B cell (primary cell): ENCODE measurements around the gene FSCN2. TPM values are rescaled to one million over a fixed set of nuclear protein-coding genes. Genes with fewer than 3 reads are reported as not detected.

Experiments used
- ATAC-seq: fragments of 200-7000 bp; cut with Tn5 transposase; one replicate; pipeline ENCODE4 v1.10.0; 2021; ENCODE audit warnings: low read depth, mild to moderate bottlenecking, moderate number of reproducible peaks, moderate library complexity
- CTCF ChIA-PET: fragments of 350-600 bp; sonication (Branson Sonifier 250); formaldehyde crosslinking; loops from one replicate; lab custom pipeline; 2021; ENCODE audit warnings: antibody characterized with exemption, inconsistent platforms; lab: Charles Lee
- POLR2A ChIA-PET: fragments of 350-600 bp; sonication (Branson Sonifier 250); formaldehyde crosslinking; loops from one replicate; lab custom pipeline; 2021; ENCODE audit warnings: antibody characterized with exemption; lab: Charles Lee
- DNase-seq: peaks from one replicate; pipeline ENCODE4 v3.0.0; 2013
- H2AFZ ChIP-seq: 2 replicates; pipeline ENCODE4 v1.6.1; 2012; ENCODE audit warnings: mild to moderate bottlenecking, low read depth, low read length; ENCODE audit not compliant: insufficient read depth, poor library complexity, severe bottlenecking
- H3K27ac ChIP-seq, 2 donors: 1 replicate in 1 of 2; 2 replicates in 1 of 2; pipeline ENCODE4 v1.5.1; 2012 to 2013; ENCODE audit warnings: low read length in 2 of 2, mild to moderate bottlenecking in 2 of 2, moderate library complexity in 1 of 2
- H3K27me3 ChIP-seq, 4 experiments: fragments of 200-600 bp in 1 of 4; sonication (generic) in 1 of 4; replicated peaks in 1 of 4; 1 replicate in 2 of 4; 2 replicates in 2 of 4; pipeline versions ENCODE4 v1.6.1 to v1.7.0; 2013 to 2016; ENCODE audit warnings: low read length in 3 of 4, mild to moderate bottlenecking in 2 of 4, mixed read lengths in 1 of 4, moderate library complexity in 1 of 4; ENCODE audit not compliant: insufficient read depth in 4 of 4, control insufficient read depth in 3 of 4; ENCODE audit errors: control extremely low read depth in 1 of 4
- H3K36me3 ChIP-seq, 2 experiments: replicated peaks in 1 of 2; 1 replicate in 1 of 2; 2 replicates in 1 of 2; pipeline versions ENCODE4 v1.6.1 to v1.7.1; 2013; ENCODE audit warnings: low read length in 1 of 2; ENCODE audit not compliant: insufficient read depth in 2 of 2, control insufficient read depth in 1 of 2; ENCODE audit errors: control extremely low read depth in 1 of 2, extremely low read depth in 1 of 2
- H3K4me1 ChIP-seq, 2 donors: fragments of 200-600 bp in 1 of 2; sonication (generic) in 1 of 2; 1 replicate in 1 of 2; 2 replicates in 1 of 2; pipeline versions ENCODE4 v1.5.1 to v1.6.1; 2013 to 2017; ENCODE audit warnings: low read length in 2 of 2; ENCODE audit not compliant: control insufficient read depth in 2 of 2, insufficient read depth in 2 of 2
- H3K4me2 ChIP-seq: replicated peaks from 2 replicates; pipeline ENCODE3; 2012; ENCODE audit warnings: mild to moderate bottlenecking, low read depth, low read length; ENCODE audit not compliant: poor library complexity, severe bottlenecking
- H3K4me3 ChIP-seq, 5 experiments: fragments of 200-600 bp in 1 of 5; sonication (generic) in 1 of 5; 1 replicate in 3 of 5; 2 replicates in 2 of 5; pipeline versions ENCODE4 v1.5.1 to v1.7.0; 2011 to 2016; ENCODE audit warnings: low read length in 4 of 5, mild to moderate bottlenecking in 4 of 5, low read depth in 2 of 5, control low read depth in 1 of 5, moderate library complexity in 1 of 5; ENCODE audit not compliant: insufficient read depth in 1 of 5; ENCODE audit errors: control extremely low read depth in 1 of 5, extremely low read depth in 1 of 5
- H3K79me2 ChIP-seq: fragments of 200-600 bp; sonication (generic); one replicate; pipeline ENCODE4 v1.6.0; 2016; ENCODE audit warnings: low read length; ENCODE audit not compliant: control insufficient read depth, insufficient read depth
- H3K9ac ChIP-seq: fragments of 200-600 bp; sonication (generic); 2 replicates; pipeline ENCODE4 v1.6.1; 2017; ENCODE audit warnings: mild to moderate bottlenecking, low read length, moderate library complexity
- H3K9me3 ChIP-seq, 3 donors: one replicate each; pipeline versions ENCODE4 v1.6.1 to v1.7.1; 2013; ENCODE audit warnings: low read length in 2 of 3; ENCODE audit not compliant: control insufficient read depth in 2 of 3, insufficient read depth in 1 of 3; ENCODE audit errors: control extremely low read depth in 1 of 3
- H4K20me1 ChIP-seq: 2 replicates; pipeline ENCODE4 v1.6.0; 2012; ENCODE audit warnings: mild to moderate bottlenecking, low read length; ENCODE audit not compliant: insufficient read depth, control insufficient read depth, poor library complexity, severe bottlenecking
- H3K27ac Mint-ChIP-seq: one replicate; pipeline ENCODE4 v1.8.0; 2021; ENCODE audit warnings: mixed read lengths
- H3K27me3 Mint-ChIP-seq: one replicate; pipeline ENCODE4 v1.8.0; 2021; ENCODE audit warnings: mixed read lengths
- H3K4me1 Mint-ChIP-seq: one replicate; pipeline ENCODE4 v1.8.0; 2021; ENCODE audit warnings: mixed read lengths
- H3K4me3 Mint-ChIP-seq: one replicate; pipeline ENCODE4 v1.8.0; 2021; ENCODE audit warnings: mixed read lengths
- H3K9me3 Mint-ChIP-seq: one replicate; pipeline ENCODE4 v1.8.0; 2022; ENCODE audit warnings: mixed read lengths; ENCODE audit not compliant: insufficient read depth
- EZH2 ChIP-seq: IDR thresholded peaks from 2 replicates; pipeline ENCODE4 v1.6.1; 2012; ENCODE audit warnings: borderline replicate concordance, low read depth, mild to moderate bottlenecking, moderate library complexity, low read length; ENCODE audit not compliant: insufficient read depth, poor library complexity, severe bottlenecking
- WGBS: methylation state at CpG from one replicate; pipeline ENCODE4 v1.1.5; 2013; ENCODE audit warnings: missing lambda C conversion rate; ENCODE audit not compliant: insufficient coverage; 5-methylcytosine and 5-hydroxymethylcytosine counted together
- intact Hi-C: fragments of 100-400 bp; cut with micrococcal nuclease; formaldehyde crosslinking; loops from one replicate; pipeline ENCODE4 v1.10.0; 2022
- polyA plus RNA-seq: library from polyadenylated mRNA; depleted of rRNA; stranded (reverse); fragments of >200 nt; gene quantifications from 2 replicates; pipeline ENCODE4 v1.2.3, GENCODE V29; 2012
- total RNA-seq, 2 donors: library from RNA; stranded (reverse); fragments of 120-200 nt in 1 of 2; gene quantifications; 1 replicate in 1 of 2; 2 replicates in 1 of 2; pipeline versions ENCODE4 v1.2.3 to v1.2.4, GENCODE V29; 2013 to 2022
- TF ChIP-seq, protein P1 (sequence below): fragments of 200-600 bp; IDR thresholded peaks from one replicate; pipeline ENCODE4 v1.8.0; 2022; ENCODE audit warnings: antibody characterized with exemption, mild to moderate bottlenecking

The FSCN2 gene
- total and polyA plus RNA-seq, 2 donors (not counting 1 experiment from before 2014, with no cell fraction given), result 6.3 to 12.0 TPM

DNA sequence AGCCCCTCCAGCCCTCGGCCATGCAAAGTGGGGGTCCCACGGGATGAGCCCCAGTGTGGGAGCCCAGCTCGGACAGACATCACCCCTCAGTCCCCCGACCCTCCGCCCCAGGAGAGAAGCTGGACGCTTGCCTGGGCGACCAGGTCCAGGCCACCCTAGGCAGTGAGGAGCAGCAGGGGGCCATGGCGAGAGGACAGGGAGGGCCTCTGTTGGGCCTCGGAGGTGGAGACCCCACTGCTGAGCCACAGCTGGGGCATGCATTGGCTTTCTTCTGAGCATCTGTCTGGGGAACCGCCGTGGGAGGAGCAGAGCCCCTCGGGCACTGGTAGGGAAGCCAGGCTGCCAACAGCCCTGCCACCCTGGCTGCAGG lies 28.6 kb upstream of the FSCN2 start:
- no peak overlapping the region for H2AFZ ChIP-seq
- ATAC-seq (no peak), DNase-seq (no peak)
- H3K4me1 ChIP-seq, result no peaks in the 10 kb centered on the region
- peaks cover 0 to 7% (median 1%) of the 10 kb centered on the region in 4 experiments for H3K27me3 ChIP-seq
- Mint-ChIP-seq H3K9me3 (no peaks in the 10 kb centered on the region), H3K4me3 (no peak overlapping the region), H3K27ac (no peak overlapping the region), H3K27me3 (peaks cover 2% of the 10 kb centered on the region), H3K4me1 (no peaks in the 10 kb centered on the region)
- no peaks in the 10 kb centered on the region for H3K79me2 ChIP-seq
- H3K9ac ChIP-seq, result no peak overlapping the region
- no peak overlapping the region for H3K27ac ChIP-seq
- no peak overlapping the region for H3K4me2 ChIP-seq
- H3K9me3 ChIP-seq, result no peaks in the 10 kb centered on the region
- intact Hi-C loops, result no loop called here
- no peak for TF ChIP-seq EZH2
- TF ChIP-seq, protein P1, sequence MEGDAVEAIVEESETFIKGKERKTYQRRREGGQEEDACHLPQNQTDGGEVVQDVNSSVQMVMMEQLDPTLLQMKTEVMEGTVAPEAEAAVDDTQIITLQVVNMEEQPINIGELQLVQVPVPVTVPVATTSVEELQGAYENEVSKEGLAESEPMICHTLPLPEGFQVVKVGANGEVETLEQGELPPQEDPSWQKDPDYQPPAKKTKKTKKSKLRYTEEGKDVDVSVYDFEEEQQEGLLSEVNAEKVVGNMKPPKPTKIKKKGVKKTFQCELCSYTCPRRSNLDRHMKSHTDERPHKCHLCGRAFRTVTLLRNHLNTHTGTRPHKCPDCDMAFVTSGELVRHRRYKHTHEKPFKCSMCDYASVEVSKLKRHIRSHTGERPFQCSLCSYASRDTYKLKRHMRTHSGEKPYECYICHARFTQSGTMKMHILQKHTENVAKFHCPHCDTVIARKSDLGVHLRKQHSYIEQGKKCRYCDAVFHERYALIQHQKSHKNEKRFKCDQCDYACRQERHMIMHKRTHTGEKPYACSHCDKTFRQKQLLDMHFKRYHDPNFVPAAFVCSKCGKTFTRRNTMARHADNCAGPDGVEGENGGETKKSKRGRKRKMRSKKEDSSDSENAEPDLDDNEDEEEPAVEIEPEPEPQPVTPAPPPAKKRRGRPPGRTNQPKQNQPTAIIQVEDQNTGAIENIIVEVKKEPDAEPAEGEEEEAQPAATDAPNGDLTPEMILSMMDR, result no peak
- no peak overlapping the region for H3K4me3 ChIP-seq
- POLR2A ChIA-PET, result no interaction called here
- WGBS, result 90% methylated on average over 12 of the region's 12 CpGs
- no peaks in the 10 kb centered on the region for H4K20me1 ChIP-seq
- CTCF ChIA-PET, result interaction anchor here (4.6 kb wide), 1 partner anchor 15 kb away, joined by 15 read pairs; no protein-coding TSS in a partner anchor
- H3K36me3 ChIP-seq, result no peaks in the 10 kb centered on the region

DNA sequence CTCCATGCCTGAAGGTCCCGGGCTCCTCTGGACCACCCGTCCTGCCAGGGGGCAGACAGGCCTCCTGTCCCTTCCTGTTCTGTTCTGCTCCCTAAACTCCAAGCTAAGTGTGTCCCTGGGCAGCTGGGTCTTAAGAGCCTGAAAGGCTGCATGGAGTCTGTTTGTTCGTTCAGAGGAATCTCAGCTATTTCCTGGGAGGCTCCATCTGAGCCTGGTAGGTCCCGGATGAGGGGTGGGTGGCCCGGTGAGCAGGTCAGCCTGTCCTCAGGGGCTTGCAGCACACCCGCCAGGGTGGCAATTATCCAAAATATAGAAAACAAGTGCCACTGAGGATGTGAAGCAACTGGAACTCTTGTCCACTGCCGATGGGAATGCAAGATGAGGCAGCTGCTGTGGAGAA lies 28.1 kb upstream of the FSCN2 start:
- intact Hi-C loops, result no loop called here
- DNase-seq, result no peak
- Histone ChIP-seq H2AFZ (no peak overlapping the region), H3K27ac (no peak overlapping the region), H3K9me3 (no peaks in the 10 kb centered on the region), H3K4me1 (no peaks in the 10 kb centered on the region), H3K27me3 (peaks cover 0 to 7% (median under 1%) of the 10 kb centered on the region in 4 experiments), H3K4me3 (no peak overlapping the region), H3K4me2 (no peak overlapping the region), H3K9ac (no peak overlapping the region), H3K79me2 (no peaks in the 10 kb centered on the region), H3K36me3 (no peaks in the 10 kb centered on the region), H4K20me1 (no peaks in the 10 kb centered on the region)
- Mint-ChIP-seq H3K9me3 (no peaks in the 10 kb centered on the region), H3K27me3 (no peaks in the 10 kb centered on the region), H3K4me3 (no peak overlapping the region), H3K27ac (no peak overlapping the region), H3K4me1 (no peaks in the 10 kb centered on the region)
- CTCF ChIA-PET, result interaction anchor here (4.6 kb wide), 1 partner anchor 15 kb away, joined by 15 read pairs; no protein-coding TSS in a partner anchor
- 92% methylated on average over 7 of the region's 7 CpGs for WGBS
- POLR2A ChIA-PET, result interaction anchor here (0.7 kb wide), 1 partner anchor 16 kb away, joined by 6 read pairs; no protein-coding TSS in a partner anchor
- TF ChIP-seq, protein P1, result no peak
- TF ChIP-seq EZH2, result no peak
- no peak for ATAC-seq
